CD4-positive, alpha-beta T cell treated with Interleukin-21 for 1 hour (primary cell): ENCODE results near the gene AEBP2.
A peak's percentile ranks its signal among the peaks of the same experiment; 100 is the strongest.
"Not testable (repeated sequence)": the region's sequence is repeated elsewhere in the genome, so short reads cannot be mapped to it uniquely, and the experiment has no call there.

Experiments
- DNase-seq: peaks from one replicate; pipeline ENCODE4 v3.0.0-alpha.2; 2020

Gene AEBP2

GRCh38 chr12:19458733-19459132 is 19.4 kb downstream of the AEBP2 start:
- no peak for DNase-seq

DNA sequence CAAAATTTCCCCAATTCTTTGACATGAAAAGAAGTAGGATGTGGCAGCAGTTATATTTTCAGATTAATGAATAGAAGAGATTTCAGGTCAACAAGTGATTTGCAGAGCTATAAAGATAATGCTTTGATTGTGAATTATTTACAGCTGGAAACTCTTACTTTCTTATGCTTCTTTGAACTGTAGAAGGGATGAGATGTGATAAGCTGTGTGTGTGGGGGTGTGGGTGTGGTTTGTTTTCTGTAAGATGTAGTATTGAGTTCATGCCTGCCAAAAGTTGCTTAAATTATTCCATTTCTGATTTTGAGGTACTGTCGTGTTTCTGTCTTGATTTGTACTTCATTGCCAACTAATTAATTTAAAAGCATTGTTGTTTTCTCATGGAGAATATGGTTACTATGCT is 22.7 kb downstream of the AEBP2 start:
- DNase-seq: no peak

GRCh38 chr12:19462406-19462805 is 23.1 kb downstream of the AEBP2 start:
- no peak for DNase-seq

- no peak for DNase-seq
These were observed 24.9 kb downstream of the AEBP2 start for GRCh38 chr12:19464192-19464580.

GRCh38 chr12:19465711-19466110 is 26.4 kb downstream of the AEBP2 start:
- DNase-seq: no peak

DNA sequence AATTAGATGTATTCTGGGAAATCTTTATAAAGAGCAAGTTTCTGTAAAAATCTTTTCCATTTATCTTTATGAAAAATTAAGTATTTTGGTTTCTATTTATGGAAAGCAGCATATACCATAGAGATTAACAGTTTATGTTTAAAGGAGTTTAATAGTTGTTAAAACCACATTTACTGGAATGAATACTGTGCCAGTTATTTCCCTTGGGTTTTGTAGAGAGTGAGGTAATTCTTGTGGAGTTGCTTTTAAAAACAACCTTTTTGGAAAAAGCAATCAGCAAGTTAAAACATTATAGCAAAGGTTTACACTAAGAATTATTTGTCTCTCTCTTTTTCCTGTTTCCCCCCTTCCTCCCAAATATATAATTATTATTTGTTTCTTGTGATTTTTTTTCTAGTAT is 34.9 kb downstream of the AEBP2 start:
- no peak for DNase-seq

- DNase-seq: not testable (repeated sequence)
These were observed 36.7 kb downstream of the AEBP2 start for GRCh38 chr12:19475884-19476505.

DNA sequence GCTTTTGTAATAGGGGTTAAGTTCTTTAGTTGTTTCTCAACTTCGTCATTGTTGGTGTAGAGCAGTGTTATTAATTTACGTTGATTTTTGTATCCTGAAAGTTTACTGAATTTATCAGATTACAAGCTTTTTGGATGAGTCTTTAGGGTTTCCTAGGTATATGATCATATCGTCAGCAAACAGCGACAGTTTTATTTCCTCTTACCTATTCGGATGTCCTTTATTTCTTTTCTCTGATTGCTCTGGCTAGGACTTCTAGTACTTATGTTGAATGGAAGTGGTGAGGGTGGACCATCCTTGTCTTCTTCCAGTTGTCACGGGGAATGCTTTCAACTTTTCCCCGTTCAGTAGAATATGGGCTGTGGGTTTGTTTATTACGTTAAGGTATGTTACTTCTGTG is 37.8 kb downstream of the AEBP2 start:
- no peak for DNase-seq

DNA sequence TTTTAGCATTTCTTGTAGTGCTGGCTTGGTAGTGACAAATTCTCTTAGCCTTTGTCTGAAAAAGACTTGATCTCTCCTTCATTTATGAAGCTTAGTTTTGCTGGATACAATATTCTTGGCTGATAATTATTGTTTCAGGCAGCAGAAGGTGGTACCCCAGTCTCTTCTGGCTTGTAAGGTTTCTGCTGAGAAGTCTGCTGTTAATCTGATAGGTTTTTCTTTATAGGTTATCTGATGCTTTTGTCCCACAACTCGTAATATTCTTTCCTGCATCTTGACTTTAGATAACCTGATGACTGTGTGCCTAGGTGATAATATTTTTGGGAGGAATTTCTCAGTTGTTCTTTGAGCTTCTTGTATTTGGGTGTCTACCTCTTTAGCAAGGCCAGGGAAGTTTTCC is 41.2 kb downstream of the AEBP2 start:
- no peak for DNase-seq

DNA sequence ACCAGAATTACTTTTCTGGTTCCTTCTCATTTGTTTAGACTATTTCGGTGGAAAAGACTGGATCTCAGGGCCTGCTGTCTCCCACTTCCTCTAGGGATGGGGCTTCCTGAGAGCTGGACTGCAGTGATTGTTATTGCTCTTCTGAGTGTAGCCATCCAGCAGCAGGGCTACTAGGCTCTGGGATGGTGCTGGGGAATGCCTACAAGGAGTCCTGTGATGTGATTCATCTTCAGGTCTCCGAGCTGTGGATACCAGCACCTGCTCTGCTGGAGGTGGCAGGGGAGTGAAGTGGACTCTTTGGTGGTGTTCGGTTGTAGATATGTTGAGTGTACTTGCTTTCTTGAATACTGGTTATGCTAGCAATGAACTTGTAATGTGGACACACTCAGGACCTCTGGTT is 42.7 kb downstream of the AEBP2 start:
- DNase-seq: no peak

- DNase-seq: peak; percentile 59
These were observed 43.3 kb downstream of the AEBP2 start for GRCh38 chr12:19482551-19483109.

DNA sequence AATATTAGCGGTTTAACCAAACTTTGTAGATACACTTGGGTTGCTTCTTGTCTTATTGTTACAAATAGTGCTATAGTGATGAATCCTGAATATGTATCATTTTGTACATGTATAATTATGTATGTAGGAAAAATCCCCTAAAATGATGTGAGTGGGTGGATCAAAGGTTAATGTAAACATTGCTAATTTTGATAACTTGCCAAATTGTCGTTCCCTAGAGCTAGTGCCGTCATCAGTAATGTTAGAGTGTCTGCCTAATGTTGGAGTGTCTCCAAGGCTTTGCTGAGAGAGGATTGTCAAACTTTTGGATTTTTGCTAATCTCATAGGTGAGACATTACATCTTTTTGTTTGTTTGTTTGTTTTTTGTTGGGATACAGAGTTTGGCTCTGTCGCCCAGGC is 44.4 kb downstream of the AEBP2 start:
- no peak for DNase-seq

DNA sequence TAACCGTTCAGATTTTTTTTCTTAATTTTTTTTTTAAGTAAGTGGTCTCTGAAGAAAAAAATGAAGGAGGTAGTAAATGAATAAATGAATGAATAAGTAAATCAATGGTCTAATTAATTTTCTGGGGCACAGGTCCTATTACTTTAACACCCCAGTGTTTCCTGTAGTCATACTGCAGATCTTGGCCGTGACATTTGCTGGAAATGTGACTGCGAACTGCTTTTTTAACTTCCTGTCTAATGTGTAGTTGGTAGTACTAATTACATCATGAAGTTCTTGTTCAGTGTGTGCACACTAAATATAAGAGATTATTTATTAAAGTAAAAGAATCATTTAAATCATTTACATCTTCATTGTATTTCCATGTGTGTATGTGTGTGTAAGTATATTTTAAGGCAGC is 45.4 kb downstream of the AEBP2 start:
- DNase-seq: peak; percentile 45

GRCh38 chr12:19485240-19485639 is 45.9 kb downstream of the AEBP2 start:
- no peak for DNase-seq

DNA sequence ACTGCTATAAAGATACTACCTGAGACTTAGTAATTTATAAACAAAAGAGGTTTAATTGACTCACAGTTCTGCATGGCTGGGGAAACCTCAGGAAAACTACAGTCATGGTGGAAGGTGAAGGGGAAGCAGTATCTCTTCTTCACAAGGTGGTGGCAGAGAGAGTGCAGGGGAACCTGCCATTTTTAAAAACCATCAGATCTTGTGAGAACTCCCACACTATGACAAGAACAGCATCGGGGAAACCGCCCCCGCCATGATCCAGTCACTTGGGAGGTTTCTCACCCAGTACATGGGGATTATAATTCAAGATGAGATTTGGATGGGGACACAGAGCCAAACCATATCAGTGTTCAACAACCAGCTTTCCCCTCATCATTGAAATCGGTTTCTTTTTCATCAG is 49.9 kb downstream of the AEBP2 start:
- no peak for DNase-seq

- DNase-seq: no peak
These were observed 51.6 kb downstream of the AEBP2 start for GRCh38 chr12:19490908-19491307.

GRCh38 chr12:19491863-19492262 is 52.6 kb downstream of the AEBP2 start:
- no peak for DNase-seq

DNA sequence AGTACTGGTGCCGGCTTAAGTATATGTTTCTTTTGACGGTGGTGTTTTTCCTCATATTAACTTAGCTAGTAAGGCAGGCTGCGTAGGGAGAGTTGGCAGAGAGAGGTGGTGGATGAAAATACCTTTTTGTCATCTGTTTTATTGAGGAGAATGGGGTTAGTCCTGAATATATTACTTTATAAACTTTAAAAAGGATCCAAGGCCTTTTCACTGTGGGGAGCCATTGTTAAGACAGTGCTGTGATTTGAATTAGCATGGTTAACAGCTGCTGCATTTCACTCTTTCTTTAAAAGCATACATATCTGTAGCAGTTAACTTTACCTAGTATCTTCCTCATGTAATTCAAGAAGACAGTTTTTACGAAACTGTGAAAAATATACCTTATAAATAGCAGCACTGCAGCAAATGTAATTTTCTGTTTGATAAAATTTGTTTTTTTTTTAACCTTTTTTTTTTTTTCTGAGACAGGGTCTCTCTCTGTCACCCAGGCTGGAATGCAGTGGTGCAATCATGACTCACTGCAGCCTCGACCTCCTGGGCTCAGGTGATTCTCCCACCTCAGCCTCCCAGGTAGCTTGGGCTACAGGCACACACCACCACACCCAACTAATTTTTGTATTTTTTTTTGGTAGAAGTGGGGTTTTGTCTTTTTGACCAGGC is 57.1 kb downstream of the AEBP2 start:
- no peak for DNase-seq

- no peak for DNase-seq
These were observed 58.8 kb downstream of the AEBP2 start for GRCh38 chr12:19498099-19498498.

- DNase-seq: no peak
These were observed 59.7 kb downstream of the AEBP2 start for GRCh38 chr12:19499030-19499429.

- no peak for DNase-seq
These were observed 67.2 kb downstream of the AEBP2 start for GRCh38 chr12:19506497-19506896.

DNA sequence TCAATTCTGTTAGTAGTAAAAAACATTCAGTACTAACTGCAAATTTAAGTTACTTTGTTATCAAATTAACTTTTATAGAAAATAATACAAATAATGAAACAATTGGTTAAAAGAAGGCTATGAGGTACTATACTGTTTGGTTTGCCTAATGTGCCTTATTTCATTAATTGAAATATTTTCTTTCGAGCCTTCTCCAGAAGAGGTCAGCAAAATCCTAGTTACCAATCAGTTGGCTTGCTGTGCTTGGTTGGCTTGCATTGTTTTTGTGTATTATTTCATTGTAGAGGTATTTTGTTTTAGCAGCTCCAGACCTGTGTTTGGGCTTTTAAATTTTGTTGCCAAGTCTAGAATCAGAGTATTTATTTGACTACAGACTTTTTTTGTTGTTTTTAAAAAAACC is 68.5 kb downstream of the AEBP2 start:
- no peak for DNase-seq

- DNase-seq: no peak
These were observed 71.2 kb downstream of the AEBP2 start for GRCh38 chr12:19510461-19510860.

GRCh38 chr12:19515179-19515578 is 75.9 kb downstream of the AEBP2 start:
- no peak for DNase-seq

- DNase-seq: no peak
These were observed 78.3 kb downstream of the AEBP2 start for GRCh38 chr12:19517583-19517982.
